A673 (cell line): ENCODE data around the gene IFT74.

Source experiments
- EZH2 ChIP-seq: fragments of 200-600 bp; sonication (generic); IDR thresholded peaks from 2 replicates; pipeline ENCODE4 v1.6.1; 2017; ENCODE audit warnings: borderline replicate concordance, low read depth, mild to moderate bottlenecking, mixed read lengths, antibody characterized with exemption, low read length; ENCODE audit not compliant: poor library complexity, severe bottlenecking
- TF ChIP-seq, protein P1 (sequence below): fragments of 300-800, 200-600 bp; sonication (generic); conservative IDR thresholded peaks from 2 replicates; pipeline ENCODE4 v1.5.1; 2017; ENCODE audit warnings: low read depth, mild to moderate bottlenecking, antibody characterized with exemption, low read length, moderate library complexity, mixed read lengths

DNA sequence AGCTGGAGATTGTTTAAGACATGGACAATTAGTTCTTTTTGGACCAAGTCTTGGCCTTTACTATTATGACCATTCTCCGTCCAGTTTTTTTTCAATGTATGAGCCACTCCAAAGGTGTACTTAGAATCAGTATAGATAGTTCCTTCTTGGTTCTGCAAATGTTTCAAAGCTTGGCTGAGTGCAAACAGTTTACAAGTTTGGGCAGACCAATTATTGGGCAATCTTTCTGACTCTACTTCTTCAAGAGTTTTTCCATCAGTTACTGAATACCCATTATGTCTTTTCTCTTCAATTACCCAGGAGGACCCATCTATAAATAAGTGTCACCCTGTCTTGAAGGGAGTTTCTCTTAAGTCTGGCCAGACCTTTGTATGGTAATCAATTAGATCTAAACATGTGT lies 15.5 kb downstream of the IFT74 start:
- no peak for TF ChIP-seq EZH2
- TF ChIP-seq, protein P1, sequence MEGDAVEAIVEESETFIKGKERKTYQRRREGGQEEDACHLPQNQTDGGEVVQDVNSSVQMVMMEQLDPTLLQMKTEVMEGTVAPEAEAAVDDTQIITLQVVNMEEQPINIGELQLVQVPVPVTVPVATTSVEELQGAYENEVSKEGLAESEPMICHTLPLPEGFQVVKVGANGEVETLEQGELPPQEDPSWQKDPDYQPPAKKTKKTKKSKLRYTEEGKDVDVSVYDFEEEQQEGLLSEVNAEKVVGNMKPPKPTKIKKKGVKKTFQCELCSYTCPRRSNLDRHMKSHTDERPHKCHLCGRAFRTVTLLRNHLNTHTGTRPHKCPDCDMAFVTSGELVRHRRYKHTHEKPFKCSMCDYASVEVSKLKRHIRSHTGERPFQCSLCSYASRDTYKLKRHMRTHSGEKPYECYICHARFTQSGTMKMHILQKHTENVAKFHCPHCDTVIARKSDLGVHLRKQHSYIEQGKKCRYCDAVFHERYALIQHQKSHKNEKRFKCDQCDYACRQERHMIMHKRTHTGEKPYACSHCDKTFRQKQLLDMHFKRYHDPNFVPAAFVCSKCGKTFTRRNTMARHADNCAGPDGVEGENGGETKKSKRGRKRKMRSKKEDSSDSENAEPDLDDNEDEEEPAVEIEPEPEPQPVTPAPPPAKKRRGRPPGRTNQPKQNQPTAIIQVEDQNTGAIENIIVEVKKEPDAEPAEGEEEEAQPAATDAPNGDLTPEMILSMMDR, result no peak
